GM21737 (cell line): Measurements from ENCODE around the gene RHEB.

Experiments
- ATAC-seq: cut with Tn5 transposase; IDR thresholded peaks from one replicate; pipeline ENCODE4 v1.9.1; 2021; ENCODE audit warnings: mild to moderate bottlenecking, moderate library complexity; ENCODE audit not compliant: unreplicated experiment

The RHEB gene

GRCh38 chr7:151477867-151478266 lies 41.8 kb downstream of the RHEB start:
- ATAC-seq = no peak

DNA sequence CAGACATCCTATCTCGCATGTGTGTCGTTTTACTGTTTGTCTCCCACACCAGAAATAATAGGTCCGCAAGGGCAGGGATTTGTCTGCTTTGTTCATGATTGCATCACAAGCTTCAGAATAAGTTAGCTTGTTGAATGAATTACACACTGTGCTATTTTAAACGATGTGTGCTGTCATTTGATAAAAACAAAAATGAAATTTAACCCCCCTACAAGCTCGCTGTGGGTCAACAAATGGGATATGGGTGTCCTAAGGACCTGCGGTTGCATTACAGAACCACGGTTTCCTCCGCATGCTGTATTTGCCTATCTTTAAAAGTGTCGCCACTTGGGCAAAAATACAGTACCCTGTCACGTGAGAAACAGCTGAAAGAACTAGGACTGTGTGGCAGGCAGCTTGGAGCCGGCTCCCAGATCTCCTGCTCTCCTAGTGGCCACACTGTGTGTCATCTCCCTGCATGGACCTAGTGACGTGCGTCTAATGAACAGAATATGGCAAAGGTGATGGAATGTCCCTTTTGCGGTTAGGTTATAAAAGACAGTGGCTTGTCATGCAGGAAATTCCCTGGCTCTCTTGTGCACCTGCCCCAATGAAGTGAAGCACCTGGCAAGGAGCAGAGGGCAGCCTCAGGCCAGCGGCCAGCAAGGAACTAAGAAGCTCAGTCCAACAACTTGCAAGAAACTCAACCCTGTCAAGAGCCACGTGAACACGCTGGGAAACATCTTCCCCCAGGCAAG lies 46.9 kb downstream of the RHEB start:
- peak; percentile 33 for ATAC-seq

GRCh38 chr7:151470711-151471110 lies 49.0 kb downstream of the RHEB start:
- no peak for ATAC-seq

- no peak for ATAC-seq
These were observed 50.4 kb downstream of the RHEB start for GRCh38 chr7:151469281-151469680.

DNA sequence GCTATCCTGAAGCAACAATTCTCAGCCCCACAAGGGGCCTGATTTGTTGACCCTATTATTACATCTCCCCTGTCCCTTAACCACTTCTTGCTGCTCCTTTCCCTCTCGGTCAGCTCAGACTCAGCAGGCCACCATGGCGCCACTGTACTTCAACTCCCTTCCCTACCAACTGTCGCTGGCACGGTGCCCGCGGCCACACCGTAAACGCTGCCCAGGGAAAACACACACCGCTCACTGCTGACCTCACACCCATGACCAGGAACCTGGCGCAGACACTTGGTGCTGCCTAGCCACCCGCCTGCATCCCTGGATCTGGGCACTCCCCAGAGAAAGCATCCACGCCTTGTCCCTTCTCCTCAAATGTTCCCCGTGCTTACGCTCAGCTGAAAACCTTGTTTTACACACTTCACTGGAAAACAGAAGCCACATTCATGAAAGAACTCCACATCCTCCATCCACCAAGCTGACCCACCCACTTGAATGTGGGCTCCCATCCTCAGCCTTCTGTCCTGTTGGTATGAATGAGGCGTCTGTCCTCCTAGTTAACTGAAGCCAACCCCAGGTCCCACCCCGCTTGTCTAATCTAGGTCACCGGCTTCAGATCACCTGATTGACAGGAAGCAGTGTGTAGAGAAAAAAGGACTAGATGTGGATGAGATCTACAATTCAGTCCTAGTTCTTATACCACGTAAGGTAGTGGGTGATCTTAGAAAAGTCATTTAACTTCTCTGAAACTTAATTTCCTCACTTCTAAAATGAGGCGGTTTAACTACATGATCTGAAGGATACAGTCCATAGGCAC lies 51.3 kb downstream of the RHEB start:
- no peak for ATAC-seq

DNA sequence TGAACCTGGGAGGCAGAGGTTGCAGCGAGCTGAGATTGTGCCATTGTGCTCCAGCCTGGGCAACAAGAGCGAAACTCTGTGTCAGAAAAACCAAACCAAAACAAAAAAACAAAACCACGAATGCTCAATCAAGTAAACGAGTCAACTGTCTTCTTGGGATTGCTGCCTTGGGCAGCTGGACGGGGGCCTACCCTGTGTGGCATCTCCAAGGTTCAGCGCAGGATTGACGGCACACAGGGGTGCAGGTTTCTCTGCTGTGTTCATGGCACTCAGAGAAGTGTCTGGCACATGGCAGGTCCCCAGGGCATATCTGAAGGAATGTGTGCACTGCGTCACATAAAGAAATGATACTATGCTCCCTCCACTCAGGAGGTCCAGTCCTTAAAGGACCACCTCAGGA lies 54.5 kb downstream of the RHEB start:
- no peak for ATAC-seq

GRCh38 chr7:151462306-151462779 lies 57.4 kb downstream of the RHEB start:
- no peak for ATAC-seq

GRCh38 chr7:151461942-151462230 lies 57.8 kb downstream of the RHEB start:
- ATAC-seq = no peak

DNA sequence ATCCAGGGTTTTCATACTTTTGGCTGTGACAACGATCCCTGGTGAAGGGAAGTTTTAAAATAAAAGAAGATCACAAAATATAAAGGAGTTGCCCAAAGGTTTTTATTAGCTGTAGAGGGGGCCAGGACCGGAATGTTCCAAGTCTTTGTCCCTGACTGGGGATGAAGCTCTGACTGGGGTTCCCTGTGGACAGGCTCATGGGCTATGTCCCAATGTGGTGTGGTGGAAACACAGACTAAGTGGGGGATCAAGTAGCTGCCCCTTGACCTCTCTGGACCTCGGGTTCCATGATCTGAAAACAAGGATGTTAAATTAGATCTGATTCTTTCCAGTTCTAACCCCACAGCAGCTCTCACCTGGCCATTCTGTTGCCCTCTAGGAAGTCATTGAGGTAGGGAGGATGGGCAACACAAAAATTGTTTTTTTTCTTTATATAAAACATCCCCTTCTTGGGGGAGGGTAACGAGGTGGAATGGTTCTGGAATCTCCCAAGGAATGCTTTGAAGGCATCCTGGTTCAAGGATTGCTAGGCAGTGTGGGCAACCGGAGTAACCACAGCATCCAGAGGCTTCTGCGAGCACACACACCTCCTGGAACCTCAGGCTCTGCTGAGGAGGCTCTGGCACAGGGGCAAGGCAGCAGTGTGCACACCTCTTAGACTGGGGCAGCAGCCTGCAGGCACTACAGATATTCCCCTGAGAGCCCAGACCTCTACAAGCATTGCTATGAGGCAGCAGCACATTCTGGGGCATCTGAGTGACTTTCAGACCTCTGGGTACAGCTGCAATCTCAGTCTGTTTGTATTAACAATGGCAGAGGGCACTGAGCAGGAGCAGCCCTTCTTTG lies 58.4 kb downstream of the RHEB start:
- ATAC-seq = no peak

DNA sequence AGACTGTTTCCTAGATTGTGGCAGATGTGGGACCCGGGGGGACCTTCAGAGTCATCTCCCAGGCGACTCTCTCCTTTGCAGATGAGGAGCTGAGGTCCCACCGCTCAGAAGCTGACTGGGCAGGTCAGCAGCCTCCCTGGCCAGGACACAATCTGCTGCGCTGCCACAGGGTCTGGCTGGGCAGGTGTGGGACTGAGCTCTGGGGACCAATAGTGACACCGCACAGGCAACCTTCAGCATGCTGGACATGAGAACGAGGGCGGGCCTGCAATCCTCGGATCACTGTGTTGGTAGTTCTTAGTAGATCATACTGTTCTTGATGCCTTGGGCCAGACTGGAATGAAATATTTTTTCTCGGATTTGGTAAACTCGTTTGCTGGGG lies 59.2 kb downstream of the RHEB start:
- no peak for ATAC-seq

DNA sequence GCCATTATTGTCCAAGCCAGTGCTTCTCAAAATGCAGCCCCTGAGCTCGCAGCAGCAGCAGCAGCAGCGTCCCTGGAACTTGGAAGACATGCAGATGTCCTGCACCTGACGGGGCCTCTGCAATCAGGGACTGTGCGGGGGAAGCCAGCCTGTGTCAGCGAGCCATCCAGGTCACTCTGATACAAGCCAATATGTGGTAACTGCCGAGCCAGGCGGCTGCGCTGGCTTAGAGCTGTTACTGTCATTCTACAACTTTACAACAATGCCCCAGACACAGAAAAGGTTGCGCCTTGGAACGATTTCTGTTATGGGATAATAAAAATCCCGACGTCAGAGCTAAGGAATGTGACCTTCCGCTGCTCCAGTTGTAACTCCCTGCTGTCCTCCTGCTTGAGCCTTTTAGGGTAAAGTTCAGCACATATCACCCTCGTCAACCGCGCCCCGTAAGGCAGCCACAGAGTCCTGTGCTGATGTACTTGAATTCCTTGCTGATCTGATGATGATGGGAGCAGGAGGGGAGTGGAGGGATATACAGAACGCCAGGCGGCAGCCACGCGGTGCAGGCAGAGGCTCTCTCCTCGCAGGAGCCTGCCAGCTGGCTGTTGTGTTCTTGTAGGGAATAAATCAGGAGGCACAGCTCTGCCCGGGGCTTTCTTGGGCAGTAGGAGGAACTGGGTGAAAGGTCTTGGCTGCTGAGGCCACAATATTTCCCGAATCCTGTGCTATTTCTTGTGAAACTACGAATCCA lies 59.8 kb downstream of the RHEB start:
- no peak for ATAC-seq

DNA sequence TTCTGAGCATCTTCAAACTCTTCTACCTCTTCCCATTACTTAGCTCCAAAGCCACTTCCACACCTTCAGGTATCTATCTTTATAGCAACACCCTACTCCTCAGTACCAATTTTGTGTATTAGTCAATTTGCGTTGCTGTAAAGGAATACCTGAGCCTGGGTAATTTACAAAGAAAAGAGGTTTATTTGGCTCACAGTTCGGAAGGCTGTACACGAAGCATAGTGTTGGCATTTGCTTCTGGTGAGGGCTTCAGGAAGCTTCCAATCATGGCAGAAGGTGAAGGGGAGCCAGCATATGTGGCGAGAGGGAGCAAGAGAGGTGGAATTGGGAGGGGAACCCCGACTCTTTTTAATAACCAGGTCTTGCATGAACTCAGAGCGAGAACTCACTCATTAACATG lies 62.2 kb downstream of the RHEB start:
- ATAC-seq = no peak

- ATAC-seq = no peak
These were observed 62.9 kb downstream of the RHEB start for GRCh38 chr7:151456782-151457181.

- no peak for ATAC-seq
These were observed 63.4 kb downstream of the RHEB start for GRCh38 chr7:151456276-151456675.

DNA sequence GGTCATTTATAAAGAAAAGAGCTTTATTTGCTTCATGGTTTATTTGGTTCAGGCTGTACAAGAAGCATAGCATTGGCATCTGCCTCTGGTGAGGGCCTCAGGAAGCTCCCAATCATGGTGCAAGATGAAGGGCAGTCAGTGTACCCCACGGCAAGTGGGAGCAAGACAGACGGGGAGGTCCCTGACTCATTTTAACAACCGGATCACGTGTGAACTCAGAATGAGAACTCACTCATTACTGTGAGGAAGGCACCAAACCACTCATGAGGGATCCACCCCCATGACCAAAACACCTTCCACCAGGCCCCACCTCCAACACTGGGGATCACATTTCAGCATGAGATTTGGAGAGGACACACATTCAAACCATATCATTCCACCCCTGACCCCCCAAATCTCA lies 64.0 kb downstream of the RHEB start:
- no peak for ATAC-seq

- no peak for ATAC-seq
These were observed 64.7 kb downstream of the RHEB start for GRCh38 chr7:151454932-151455530.

DNA sequence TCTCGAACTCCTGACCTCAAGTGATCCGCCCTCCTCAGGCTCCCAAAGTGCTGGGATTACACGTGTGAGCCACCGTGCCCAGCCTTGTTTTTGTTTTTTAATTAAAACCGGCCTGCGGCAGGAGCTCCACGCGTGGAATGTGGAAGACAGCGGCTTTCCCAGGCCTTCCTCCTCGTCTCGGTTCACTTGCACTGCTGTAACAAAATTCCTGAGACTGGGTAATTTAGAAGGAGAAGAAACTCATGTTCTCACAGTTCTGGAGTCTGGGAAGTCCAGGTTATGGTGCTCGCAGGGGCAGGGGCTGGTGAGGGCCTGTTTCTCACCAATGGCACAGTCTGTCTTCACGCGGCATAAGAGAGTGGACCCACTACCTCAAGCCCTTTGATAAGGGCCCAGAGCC lies 65.4 kb downstream of the RHEB start:
- ATAC-seq = no peak

- no peak for ATAC-seq
These were observed 66.3 kb downstream of the RHEB start for GRCh38 chr7:151453326-151453791.

DNA sequence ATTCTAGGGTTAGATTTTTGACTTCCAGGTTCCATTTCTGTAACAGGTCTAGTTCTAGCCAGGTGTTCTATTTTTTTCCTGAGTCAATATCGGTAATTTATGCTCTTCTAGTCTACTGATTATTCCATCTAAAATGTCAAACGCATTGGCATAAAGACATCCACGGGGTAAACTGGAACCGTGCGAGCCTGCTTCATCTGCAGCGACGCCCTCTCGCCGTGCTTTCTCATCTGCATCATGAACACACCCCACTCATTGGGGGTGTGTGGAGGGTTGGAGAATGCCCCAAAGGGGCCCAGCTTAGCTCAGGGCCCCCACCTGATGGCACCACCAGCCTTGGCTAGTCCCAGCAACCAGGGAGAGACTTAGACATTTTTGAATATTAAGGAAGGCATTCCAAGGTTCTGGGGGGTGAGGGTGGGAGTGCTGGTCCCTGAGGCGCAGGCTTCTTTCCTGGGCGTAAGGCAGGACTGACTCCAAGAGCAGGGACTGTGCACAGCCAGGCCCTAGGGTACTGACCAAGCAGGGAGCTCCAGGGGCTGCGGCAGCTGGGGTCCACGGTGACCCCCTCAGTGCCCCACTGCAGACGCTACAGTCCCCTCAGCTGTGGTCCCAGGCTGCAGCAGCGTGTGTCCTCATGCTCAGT lies 66.9 kb downstream of the RHEB start:
- ATAC-seq = no peak
